GM19463 (cell line): Measurements from ENCODE around the gene MLX.
A peak's percentile ranks its signal among the peaks of the same experiment; 100 is the strongest.
"Not testable (repeated sequence)": the region's sequence is repeated elsewhere in the genome, so short reads cannot be mapped to it uniquely, and the experiment has no call there.

Experiments
- ATAC-seq: cut with Tn5 transposase; IDR thresholded peaks from one replicate; pipeline ENCODE4 v1.9.1; 2021; ENCODE audit warnings: mild to moderate bottlenecking, moderate library complexity; ENCODE audit not compliant: unreplicated experiment

MLX gene

GRCh38 chr17:42554250-42555121 is 12.4 kb upstream of the MLX start:
- ATAC-seq, result peak; percentile 91

- no peak for ATAC-seq
These were observed 11.7 kb upstream of the MLX start for GRCh38 chr17:42555122-42555622.

GRCh38 chr17:42555961-42556617 is 10.8 kb upstream of the MLX start:
- ATAC-seq, result not testable (repeated sequence)

- no peak for ATAC-seq
These were observed 7.8 kb upstream of the MLX start for GRCh38 chr17:42559075-42559474.

- ATAC-seq, result no peak
These were observed 6.7 kb upstream of the MLX start for GRCh38 chr17:42560246-42560645.

GRCh38 chr17:42561897-42562387 is 5.0 kb upstream of the MLX start, which contains the start of gene COASY:
TSS of gene COASY (plus strand) at chr17:42562148. CDS start at chr17:42562623, 475 bp downstream.
- ATAC-seq, result peak; percentile 56

GRCh38 chr17:42562388-42563142 is 4.3 kb upstream of the MLX start:
- no peak for ATAC-seq

GRCh38 chr17:42563143-42563509 is 3.8 kb upstream of the MLX start:
- ATAC-seq, result no peak

- no peak for ATAC-seq
These were observed 3.4 kb upstream of the MLX start for GRCh38 chr17:42563543-42563942.

- no peak for ATAC-seq
These were observed 3.0 kb upstream of the MLX start for GRCh38 chr17:42563950-42564349.

GRCh38 chr17:42564815-42565522 is 1.9 kb upstream of the MLX start:
- ATAC-seq, result no peak

GRCh38 chr17:42565523-42566214 is 1.2 kb upstream of the MLX start:
- no peak for ATAC-seq

GRCh38 chr17:42566215-42566882 is 551 bp upstream of the MLX start:
- ATAC-seq, result no peak

GRCh38 chr17:42568341-42569111 is 1.6 kb downstream of the MLX start:
- no peak for ATAC-seq

GRCh38 chr17:42571435-42572225 is 4.7 kb downstream of the MLX start:
- no peak for ATAC-seq

GRCh38 chr17:42573095-42573494 is 6.2 kb downstream of the MLX start:
- ATAC-seq, result no peak

- no peak for ATAC-seq
These were observed 7.6 kb downstream of the MLX start for GRCh38 chr17:42574463-42574862.

- ATAC-seq, result no peak
These were observed 10.2 kb downstream of the MLX start for GRCh38 chr17:42577140-42577531.
